GM23338 (cell line): ENCODE results near the gene DCLK1. TPM values are rescaled to one million over a fixed set of nuclear protein-coding genes. Genes with fewer than 3 reads are reported as not detected.

ENCODE experiments used
- ATAC-seq: fragments of 200-7000 bp; cut with Tn5 transposase; 3 replicates; pipeline ENCODE4 v1.9.1; 2020
- DNase-seq: peaks from one replicate; pipeline ENCODE4 v3.0.0-alpha.2; 2015; ENCODE audit warnings: low spot score
- H2AFZ ChIP-seq: fragments of 200-600 bp; sonication (generic); 2 replicates; pipeline ENCODE4 v1.8.0; 2016; ENCODE audit warnings: antibody characterized with exemption, mild to moderate bottlenecking, moderate library complexity
- H3F3A ChIP-seq: fragments of 200-600 bp; sonication (generic); replicated peaks from 2 replicates; pipeline ENCODE4 v1.8.0; 2017; ENCODE audit warnings: antibody characterized with exemption, mixed run types, low read depth
- H3K27ac ChIP-seq: fragments of 200-600 bp; sonication (generic); 2 replicates; pipeline ENCODE4 v1.6.1; 2016; ENCODE audit warnings: low read depth
- H3K27me3 ChIP-seq: fragments of 200-600 bp; sonication (generic); 2 replicates; pipeline ENCODE4 v1.8.0; 2016; ENCODE audit warnings: mild to moderate bottlenecking, mixed run types, moderate library complexity; ENCODE audit not compliant: insufficient read depth
- H3K36me3 ChIP-seq: fragments of 200-600 bp; sonication (generic); 2 replicates; pipeline ENCODE4 v1.8.0; 2016; ENCODE audit warnings: mild to moderate bottlenecking; ENCODE audit not compliant: insufficient read depth
- H3K4me1 ChIP-seq: fragments of 200-600 bp; sonication (generic); 2 replicates; pipeline ENCODE4 v1.8.0; 2016; ENCODE audit warnings: mild to moderate bottlenecking, moderate library complexity; ENCODE audit not compliant: insufficient read depth
- H3K4me2 ChIP-seq: fragments of 200-600 bp; sonication (generic); 2 replicates; pipeline ENCODE4 v1.7.1; 2017; ENCODE audit warnings: mixed run types
- H3K4me3 ChIP-seq: fragments of 200-600 bp; sonication (generic); 2 replicates; pipeline ENCODE4 v1.6.1; 2016; ENCODE audit warnings: mixed run types
- H3K79me2 ChIP-seq: fragments of 200-600 bp; sonication (generic); replicated peaks from 2 replicates; pipeline ENCODE4 v1.8.0; 2017; ENCODE audit warnings: mild to moderate bottlenecking; ENCODE audit not compliant: insufficient read depth
- H3K9me2 ChIP-seq: fragments of 200-600 bp; sonication (generic); 2 replicates; pipeline ENCODE4 v1.8.0; 2017; ENCODE audit not compliant: insufficient read depth
- H4K20me1 ChIP-seq: fragments of 200-600 bp; sonication (generic); replicated peaks from 2 replicates; pipeline ENCODE4 v1.8.0; 2017; ENCODE audit warnings: mild to moderate bottlenecking; ENCODE audit not compliant: insufficient read depth
- H3K27ac Mint-ChIP-seq: 2 replicates; pipeline ENCODE4 v1.8.0; 2020; ENCODE audit warnings: inconsistent platforms, mild to moderate bottlenecking, moderate library complexity, mixed read lengths
- H3K27me3 Mint-ChIP-seq: 3 replicates; pipeline ENCODE4 v1.8.0; 2022; ENCODE audit warnings: low read depth, mild to moderate bottlenecking, moderate library complexity, mixed read lengths, inconsistent platforms; ENCODE audit not compliant: insufficient read depth, poor library complexity
- H3K36me3 Mint-ChIP-seq: 3 replicates; pipeline ENCODE4 v1.8.0; 2021; ENCODE audit warnings: low read depth, mild to moderate bottlenecking, inconsistent platforms, moderate library complexity, mixed read lengths
- H3K4me1 Mint-ChIP-seq: 3 replicates; pipeline ENCODE4 v1.8.0; 2020; ENCODE audit warnings: mild to moderate bottlenecking, inconsistent platforms, mixed read lengths
- H3K4me3 Mint-ChIP-seq: 3 replicates; pipeline ENCODE4 v1.8.0; 2021; ENCODE audit warnings: moderate library complexity, mild to moderate bottlenecking, inconsistent platforms, mixed read lengths
- H3K9me3 Mint-ChIP-seq: 3 replicates; pipeline ENCODE4 v1.8.0; 2020; ENCODE audit warnings: moderate library complexity, mild to moderate bottlenecking, inconsistent platforms, mixed read lengths
- CREB1 ChIP-seq: fragments of 250-450 bp; sonication (Bioruptor Pico); IDR thresholded peaks from 2 replicates; pipeline ENCODE4 v1.5.0; 2020; ENCODE audit warnings: low read depth, mild to moderate bottlenecking, moderate library complexity
- CTCF ChIP-seq, 2 experiments: fragments of 200-600 bp in 1 of 2; sonication (generic) in 1 of 2; conservative IDR thresholded peaks; 2 replicates each; pipeline versions ENCODE4 v1.5.1 to v1.6.1; 2016 to 2017; ENCODE audit warnings: antibody characterized with exemption in 2 of 2, low read depth in 2 of 2, mild to moderate bottlenecking in 2 of 2, moderate library complexity in 1 of 2
- ETS1 ChIP-seq: IDR thresholded peaks from 2 replicates; pipeline ENCODE4 v1.6.1; 2016; ENCODE audit warnings: antibody characterized with exemption
- EZH2 ChIP-seq: fragments of 200-600 bp; sonication (generic); IDR thresholded peaks from one replicate; pipeline ENCODE4 v1.8.0; 2017; ENCODE audit warnings: antibody characterized with exemption, mild to moderate bottlenecking, low read depth; ENCODE audit not compliant: unreplicated experiment
- EZH2phosphoT487 ChIP-seq: fragments of 200-600 bp; sonication (generic); IDR thresholded peaks from one replicate; pipeline ENCODE4 v1.8.1; 2018; ENCODE audit warnings: antibody characterized with exemption; ENCODE audit not compliant: unreplicated experiment
- JUNB ChIP-seq: IDR thresholded peaks from one replicate; pipeline ENCODE4 v1.6.1; 2016; ENCODE audit warnings: antibody characterized with exemption; ENCODE audit not compliant: unreplicated experiment
- NANOG ChIP-seq: IDR thresholded peaks from 2 replicates; pipeline ENCODE4 v1.6.1; 2016; ENCODE audit warnings: antibody characterized with exemption, borderline replicate concordance
- POLR2AphosphoS5 ChIP-seq: IDR thresholded peaks from 2 replicates; pipeline ENCODE4 v1.6.1; 2016; ENCODE audit warnings: antibody characterized with exemption, low read depth
- STAT1 ChIP-seq: IDR thresholded peaks from one replicate; pipeline ENCODE4 v1.6.1; 2016; ENCODE audit warnings: antibody characterized with exemption; ENCODE audit not compliant: unreplicated experiment
- ZNF114 ChIP-seq: fragments of 250-450 bp; sonication (Bioruptor Pico); IDR thresholded peaks from 2 replicates; pipeline ENCODE4 v1.5.0; 2020; ENCODE audit warnings: mild to moderate bottlenecking, moderate library complexity
- ZNF331 ChIP-seq: fragments of 250-450 bp; sonication (Bioruptor Pico); IDR thresholded peaks from 2 replicates; pipeline ENCODE4 v1.5.0; 2020; ENCODE audit warnings: low read depth, mild to moderate bottlenecking, moderate library complexity
- polyA plus RNA-seq: library from polyadenylated mRNA; unstranded; fragments of >200 nt; fragmentation: Nextera tagmentation; extraction: Ambion mirVana; gene quantifications from 2 replicates; pipeline ENCODE4 v1.2.1, GENCODE V29; 2016
- total RNA-seq: library from RNA; depleted of rRNA; stranded (reverse); fragments of >200 nt; shearing (Covaris generic); gene quantifications from 2 replicates; pipeline ENCODE4 v1.2.3, GENCODE V29; 2014

The DCLK1 gene
- total and polyA plus RNA-seq, 2 experiments from 2014 or later, result 13.1 to 57.7 TPM

- H3K9me2 ChIP-seq, result peaks cover 4% of the 10 kb centered on the region; the same call in 1 of the 2 replicates
- H3F3A ChIP-seq, result no peaks in the 10 kb centered on the region
- ATAC-seq, result no peak
- H3K4me3 Mint-ChIP-seq, result no peak overlapping the region
- no peak overlapping the region for H3K27ac ChIP-seq
- H3K9me3 Mint-ChIP-seq, result no peaks in the 10 kb centered on the region
- no peaks in the 10 kb centered on the region for H3K36me3 Mint-ChIP-seq
- TF ChIP-seq NANOG, result no peak
- TF ChIP-seq POLR2AphosphoS5, result no peak
- TF ChIP-seq CREB1 (CRISPR knock-in tag), result no peak
- no peak for TF ChIP-seq ZNF114 (CRISPR knock-in tag)
- no peak for TF ChIP-seq ZNF331
- TF ChIP-seq CTCF (conservative IDR thresholded peaks at IDR 0.05; ENCODE audit: low read depth in 2 of 2), result no peak
- no peak for TF ChIP-seq EZH2phosphoT487
- H4K20me1 ChIP-seq, result no peaks in the 10 kb centered on the region
- H3K4me1 Mint-ChIP-seq, result peaks cover 6% of the 10 kb centered on the region
- H3K27me3 Mint-ChIP-seq, result no peaks in the 10 kb centered on the region
- DNase-seq, result no peak
- H3K4me2 ChIP-seq, result no peak overlapping the region
- H3K36me3 ChIP-seq, result no peaks in the 10 kb centered on the region
- no peak overlapping the region for H3K4me3 ChIP-seq
- no peak overlapping the region for H2AFZ ChIP-seq
- H3K79me2 ChIP-seq, result no peaks in the 10 kb centered on the region
- no peak overlapping the region for H3K27ac Mint-ChIP-seq
- no peaks in the 10 kb centered on the region for H3K27me3 ChIP-seq
- peaks cover 11% of the 10 kb centered on the region for H3K4me1 ChIP-seq
Measured at GRCh38 chr13:36076211-36076610, 55.0 kb downstream of the DCLK1 start.

GRCh38 chr13:36074659-36075058 lies 56.5 kb downstream of the DCLK1 start:
- H3K4me3 ChIP-seq, result no peak overlapping the region
- no peaks in the 10 kb centered on the region for H3K27me3 Mint-ChIP-seq
- TF ChIP-seq ZNF331 (no peak), JUNB (no peak), CREB1 (CRISPR knock-in tag) (no peak), ZNF114 (CRISPR knock-in tag) (no peak), NANOG (no peak), CTCF (conservative IDR thresholded peaks at IDR 0.05; ENCODE audit: low read depth in 2 of 2) (no peak), ETS1 (no peak), STAT1 (no peak), POLR2AphosphoS5 (no peak), EZH2 (no peak)

More at GRCh38 chr13:36074659-36075058, 56.5 kb downstream of the DCLK1 start:
- DNase-seq, result peak; percentile 46
- no peaks in the 10 kb centered on the region for H3K79me2 ChIP-seq
- no peak overlapping the region for H3K4me2 ChIP-seq
- H3K27me3 ChIP-seq, result no peaks in the 10 kb centered on the region
- no peak; the same call in 2 of the 3 replicates for ATAC-seq
- H3K4me1 ChIP-seq, result peaks cover under 1% of the 10 kb centered on the region; the same call in 1 of the 2 replicates
- Mint-ChIP-seq H3K4me1 (peaks cover under 1% of the 10 kb centered on the region), H3K27ac (no peak overlapping the region), H3K4me3 (no peak overlapping the region), H3K9me3 (no peaks in the 10 kb centered on the region), H3K36me3 (no peaks in the 10 kb centered on the region)
- H3F3A ChIP-seq, result no peaks in the 10 kb centered on the region
- H3K9me2 ChIP-seq, result peaks cover 4% of the 10 kb centered on the region; the same call in 1 of the 2 replicates
- H3K36me3 ChIP-seq, result no peaks in the 10 kb centered on the region
- H4K20me1 ChIP-seq, result no peaks in the 10 kb centered on the region
- no peak overlapping the region for H2AFZ ChIP-seq
- H3K27ac ChIP-seq, result no peak overlapping the region
